DOHH2 (cell line): Measurements from ENCODE around the gene PSMD9.

Experiments used
- H3F3A ChIP-seq: fragments of 200-600 bp; sonication (generic), shearing (Covaris generic); 2 replicates; pipeline ENCODE4 v1.6.0; 2016; ENCODE audit warnings: antibody characterized with exemption, mild to moderate bottlenecking; ENCODE audit not compliant: control insufficient read depth, insufficient read depth
- H3K27ac ChIP-seq: fragments of 200-600 bp; sonication (generic); 2 replicates; pipeline ENCODE4 v1.5.1; 2014; ENCODE audit warnings: low read depth, mild to moderate bottlenecking, low read length, moderate library complexity
- H3K27me3 ChIP-seq: fragments of 200-600 bp; sonication (generic); 2 replicates; pipeline ENCODE4 v1.6.1; 2014; ENCODE audit warnings: mild to moderate bottlenecking, low read length, mixed read lengths; ENCODE audit not compliant: control insufficient read depth
- H3K36me3 ChIP-seq: fragments of 200-600 bp; sonication (generic); 2 replicates; pipeline ENCODE4 v1.6.1; 2014; ENCODE audit warnings: mild to moderate bottlenecking, low read length, moderate library complexity, mixed read lengths; ENCODE audit not compliant: control insufficient read depth
- H3K4me1 ChIP-seq: fragments of 200-600 bp; sonication (generic); 2 replicates; pipeline ENCODE4 v1.6.1; 2014; ENCODE audit warnings: mild to moderate bottlenecking, low read length, mixed read lengths; ENCODE audit not compliant: control insufficient read depth
- H3K4me2 ChIP-seq: fragments of 200-600 bp; sonication (generic); 2 replicates; pipeline ENCODE4 v1.6.0; 2014; ENCODE audit warnings: mild to moderate bottlenecking, low read length, moderate library complexity
- H3K4me3 ChIP-seq: fragments of 200-600 bp; sonication (generic); 2 replicates; pipeline ENCODE4 v1.5.1; 2014; ENCODE audit warnings: mild to moderate bottlenecking, low read length, mixed read lengths
- H3K79me2 ChIP-seq: fragments of 200-600 bp; sonication (generic); 2 replicates; pipeline ENCODE4 v1.6.1; 2014; ENCODE audit warnings: mild to moderate bottlenecking, low read length, mixed read lengths; ENCODE audit not compliant: control insufficient read depth
- H3K9me2 ChIP-seq: fragments of 200-600 bp; sonication (generic); replicated peaks from 2 replicates; pipeline ENCODE4 v1.6.1; 2014; ENCODE audit warnings: mild to moderate bottlenecking, low read length, mixed read lengths; ENCODE audit not compliant: control insufficient read depth
- H3K9me3 ChIP-seq: fragments of 200-600 bp; sonication (generic); 2 replicates; pipeline ENCODE4 v1.6.1; 2014; ENCODE audit warnings: antibody characterized with exemption, low read length, mixed read lengths; ENCODE audit not compliant: control insufficient read depth, insufficient read depth
- H4K20me1 ChIP-seq: fragments of 200-600 bp; sonication (generic); 2 replicates; pipeline ENCODE4 v1.6.0; 2014; ENCODE audit warnings: low read depth, mild to moderate bottlenecking, antibody characterized with exemption, low read length, moderate library complexity; ENCODE audit not compliant: control insufficient read depth, insufficient read depth
- EZH2phosphoT487 ChIP-seq: fragments of 200-600 bp; sonication (generic); IDR thresholded peaks from 2 replicates; pipeline ENCODE4 v1.6.1; 2017; ENCODE audit warnings: borderline replicate concordance, mild to moderate bottlenecking, antibody characterized with exemption, low read length, moderate library complexity, mixed read lengths
- TF ChIP-seq, protein P1 (sequence below): fragments of 200-600 bp; sonication (generic); IDR thresholded peaks from one replicate; pipeline ENCODE4 v1.5.1; 2014; ENCODE audit warnings: antibody characterized with exemption, mild to moderate bottlenecking, low read depth, low read length; ENCODE audit not compliant: poor library complexity, severe bottlenecking

Gene PSMD9

GRCh38 chr12:121843236-121843982, 45.2 kb upstream of the PSMD9 start:
- H3K4me1 ChIP-seq = peaks cover 22% of the 10 kb centered on the region
- TF ChIP-seq EZH2phosphoT487 = no peak
- TF ChIP-seq, protein P1, sequence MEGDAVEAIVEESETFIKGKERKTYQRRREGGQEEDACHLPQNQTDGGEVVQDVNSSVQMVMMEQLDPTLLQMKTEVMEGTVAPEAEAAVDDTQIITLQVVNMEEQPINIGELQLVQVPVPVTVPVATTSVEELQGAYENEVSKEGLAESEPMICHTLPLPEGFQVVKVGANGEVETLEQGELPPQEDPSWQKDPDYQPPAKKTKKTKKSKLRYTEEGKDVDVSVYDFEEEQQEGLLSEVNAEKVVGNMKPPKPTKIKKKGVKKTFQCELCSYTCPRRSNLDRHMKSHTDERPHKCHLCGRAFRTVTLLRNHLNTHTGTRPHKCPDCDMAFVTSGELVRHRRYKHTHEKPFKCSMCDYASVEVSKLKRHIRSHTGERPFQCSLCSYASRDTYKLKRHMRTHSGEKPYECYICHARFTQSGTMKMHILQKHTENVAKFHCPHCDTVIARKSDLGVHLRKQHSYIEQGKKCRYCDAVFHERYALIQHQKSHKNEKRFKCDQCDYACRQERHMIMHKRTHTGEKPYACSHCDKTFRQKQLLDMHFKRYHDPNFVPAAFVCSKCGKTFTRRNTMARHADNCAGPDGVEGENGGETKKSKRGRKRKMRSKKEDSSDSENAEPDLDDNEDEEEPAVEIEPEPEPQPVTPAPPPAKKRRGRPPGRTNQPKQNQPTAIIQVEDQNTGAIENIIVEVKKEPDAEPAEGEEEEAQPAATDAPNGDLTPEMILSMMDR = no peak
- H3K27me3 ChIP-seq = peaks cover 4% of the 10 kb centered on the region

DNA sequence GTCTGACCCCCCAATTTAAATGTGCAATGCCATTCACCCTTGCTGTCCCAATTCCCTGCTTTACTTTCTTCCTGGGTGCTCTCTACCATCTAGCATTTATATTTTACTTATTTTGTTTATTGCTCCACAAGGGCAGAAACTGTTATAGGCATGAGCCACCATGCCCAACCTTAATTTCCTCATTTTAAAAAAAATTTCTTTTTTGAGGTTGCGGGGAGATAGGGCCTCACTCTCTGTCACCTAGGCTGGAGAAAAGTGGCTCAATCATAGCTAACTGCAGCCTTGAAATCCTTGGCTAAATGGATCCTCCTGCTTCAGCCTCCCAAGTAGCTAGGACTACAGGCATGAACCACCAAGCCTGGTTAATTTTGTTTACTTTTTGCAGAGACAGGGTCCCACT, 42.9 kb upstream of the PSMD9 start:
- H3K36me3 ChIP-seq = no peaks in the 10 kb centered on the region
- H3K27ac ChIP-seq = no peak overlapping the region
- H3K4me3 ChIP-seq = no peak overlapping the region
- no peaks in the 10 kb centered on the region for H3K79me2 ChIP-seq
- peaks cover 9% of the 10 kb centered on the region for H3K4me1 ChIP-seq
- no peaks in the 10 kb centered on the region for H4K20me1 ChIP-seq
- H3K4me2 ChIP-seq = peak overlapping the region; percentile 57
- no peaks in the 10 kb centered on the region for H3K27me3 ChIP-seq
- TF ChIP-seq, protein P1 = no peak
- TF ChIP-seq EZH2phosphoT487 = no peak
- no peaks in the 10 kb centered on the region for H3F3A ChIP-seq
- no peaks in the 10 kb centered on the region for H3K9me2 ChIP-seq
- H3K9me3 ChIP-seq = no peaks in the 10 kb centered on the region

More at GRCh38 chr12:121843236-121843982, 45.2 kb upstream of the PSMD9 start:
- H4K20me1 ChIP-seq = no peaks in the 10 kb centered on the region
- H3K27ac ChIP-seq = no peak overlapping the region
- H3K9me3 ChIP-seq = no peaks in the 10 kb centered on the region
- no peaks in the 10 kb centered on the region for H3K9me2 ChIP-seq
- no peaks in the 10 kb centered on the region for H3K79me2 ChIP-seq
- H3K36me3 ChIP-seq = no peaks in the 10 kb centered on the region
- H3K4me3 ChIP-seq = no peak overlapping the region
- no peak overlapping the region for H3K4me2 ChIP-seq
- H3F3A ChIP-seq = no peaks in the 10 kb centered on the region

DNA sequence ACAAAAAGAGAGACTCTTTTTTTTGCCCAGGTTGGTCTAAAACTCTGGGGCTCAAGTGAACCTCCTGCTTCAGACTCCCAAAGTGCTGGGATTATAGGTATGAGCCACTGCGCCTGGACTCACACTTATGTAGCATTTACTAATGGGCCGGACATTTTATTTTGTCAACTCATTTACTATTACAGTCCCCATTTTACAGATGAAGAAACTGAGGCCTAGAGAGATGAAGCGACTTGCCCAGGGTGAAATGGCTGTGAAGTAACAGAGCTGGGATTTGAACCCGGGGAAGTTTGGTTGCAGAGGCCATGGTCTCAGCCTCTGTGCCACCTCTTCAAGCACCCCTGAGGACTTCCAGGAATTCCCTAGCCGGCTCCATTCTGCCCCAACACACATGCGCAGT, 39.4 kb upstream of the PSMD9 start:
- Histone ChIP-seq H3K4me1 (peaks cover 9% of the 10 kb centered on the region), H4K20me1 (no peaks in the 10 kb centered on the region), H3K79me2 (no peaks in the 10 kb centered on the region), H3K9me3 (no peaks in the 10 kb centered on the region), H3K27me3 (no peaks in the 10 kb centered on the region), H3K27ac (no peak overlapping the region), H3K36me3 (no peaks in the 10 kb centered on the region), H3K9me2 (no peaks in the 10 kb centered on the region), H3K4me2 (no peak overlapping the region), H3F3A (no peaks in the 10 kb centered on the region), H3K4me3 (no peak overlapping the region)
- TF ChIP-seq EZH2phosphoT487 = no peak
- TF ChIP-seq, protein P1 = no peak
